Gastrocnemius medialis (tissue), 4 donors: ENCODE results near the gene KLHDC4.

Source experiments
- CTCF ChIP-seq, 5 experiments: fragments of 450-650 bp in 3 of 5; fragments of 200-600 bp in 2 of 5; sonication (generic) in 2 of 5; IDR thresholded peaks in 4 of 5; conservative IDR thresholded peaks in 1 of 5; 1 replicate in 4 of 5; 2 replicates in 1 of 5; pipeline ENCODE4 v1.5.1; 2016 to 2019; ENCODE audit warnings: antibody characterized with exemption in 5 of 5, mild to moderate bottlenecking in 3 of 5, moderate library complexity in 3 of 5
- POLR2A ChIP-seq, 2 donors: fragments of 450-650 bp; IDR thresholded peaks; one replicate each; pipeline ENCODE4 v1.6.1; 2017; ENCODE audit warnings: antibody characterized with exemption in 2 of 2, mild to moderate bottlenecking in 2 of 2, moderate library complexity in 2 of 2

- no peak for TF ChIP-seq CTCF (IDR thresholded peaks at IDR 0.05 in 4 of 5, conservative IDR thresholded peaks at IDR 0.05 in 1 of 5)
- TF ChIP-seq POLR2A (IDR thresholded peaks at IDR 0.05): no peak
Measured at GRCh38 chr16:87689956-87690465, 75.8 kb downstream of the KLHDC4 start.
